ENCODE data around the gene MERTK.

DNA sequence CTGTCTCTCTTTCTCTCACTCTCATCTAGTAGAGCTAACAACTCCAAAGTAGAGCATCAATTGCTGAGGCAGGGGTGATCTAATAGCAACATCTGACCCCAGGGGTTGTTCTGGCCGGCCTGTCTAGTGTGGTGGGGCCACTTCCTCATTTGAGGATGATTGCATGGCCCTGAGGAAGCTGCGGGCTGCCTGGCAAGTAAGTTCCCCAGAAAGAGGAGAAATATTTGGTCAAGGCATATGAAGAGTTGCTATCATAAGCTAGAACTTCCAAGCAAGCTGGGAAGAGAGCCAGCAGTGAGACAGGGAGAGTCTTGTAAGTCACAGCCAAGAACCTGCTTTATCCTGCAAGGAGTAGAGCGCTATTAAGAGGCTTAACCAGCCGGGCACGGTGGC, 105.8 kb downstream of the MERTK start:
- TF ChIP-seq, protein P1, sequence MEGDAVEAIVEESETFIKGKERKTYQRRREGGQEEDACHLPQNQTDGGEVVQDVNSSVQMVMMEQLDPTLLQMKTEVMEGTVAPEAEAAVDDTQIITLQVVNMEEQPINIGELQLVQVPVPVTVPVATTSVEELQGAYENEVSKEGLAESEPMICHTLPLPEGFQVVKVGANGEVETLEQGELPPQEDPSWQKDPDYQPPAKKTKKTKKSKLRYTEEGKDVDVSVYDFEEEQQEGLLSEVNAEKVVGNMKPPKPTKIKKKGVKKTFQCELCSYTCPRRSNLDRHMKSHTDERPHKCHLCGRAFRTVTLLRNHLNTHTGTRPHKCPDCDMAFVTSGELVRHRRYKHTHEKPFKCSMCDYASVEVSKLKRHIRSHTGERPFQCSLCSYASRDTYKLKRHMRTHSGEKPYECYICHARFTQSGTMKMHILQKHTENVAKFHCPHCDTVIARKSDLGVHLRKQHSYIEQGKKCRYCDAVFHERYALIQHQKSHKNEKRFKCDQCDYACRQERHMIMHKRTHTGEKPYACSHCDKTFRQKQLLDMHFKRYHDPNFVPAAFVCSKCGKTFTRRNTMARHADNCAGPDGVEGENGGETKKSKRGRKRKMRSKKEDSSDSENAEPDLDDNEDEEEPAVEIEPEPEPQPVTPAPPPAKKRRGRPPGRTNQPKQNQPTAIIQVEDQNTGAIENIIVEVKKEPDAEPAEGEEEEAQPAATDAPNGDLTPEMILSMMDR (IDR thresholded peaks at IDR 0.05), result no peak
- TF ChIP-seq, protein P2, sequence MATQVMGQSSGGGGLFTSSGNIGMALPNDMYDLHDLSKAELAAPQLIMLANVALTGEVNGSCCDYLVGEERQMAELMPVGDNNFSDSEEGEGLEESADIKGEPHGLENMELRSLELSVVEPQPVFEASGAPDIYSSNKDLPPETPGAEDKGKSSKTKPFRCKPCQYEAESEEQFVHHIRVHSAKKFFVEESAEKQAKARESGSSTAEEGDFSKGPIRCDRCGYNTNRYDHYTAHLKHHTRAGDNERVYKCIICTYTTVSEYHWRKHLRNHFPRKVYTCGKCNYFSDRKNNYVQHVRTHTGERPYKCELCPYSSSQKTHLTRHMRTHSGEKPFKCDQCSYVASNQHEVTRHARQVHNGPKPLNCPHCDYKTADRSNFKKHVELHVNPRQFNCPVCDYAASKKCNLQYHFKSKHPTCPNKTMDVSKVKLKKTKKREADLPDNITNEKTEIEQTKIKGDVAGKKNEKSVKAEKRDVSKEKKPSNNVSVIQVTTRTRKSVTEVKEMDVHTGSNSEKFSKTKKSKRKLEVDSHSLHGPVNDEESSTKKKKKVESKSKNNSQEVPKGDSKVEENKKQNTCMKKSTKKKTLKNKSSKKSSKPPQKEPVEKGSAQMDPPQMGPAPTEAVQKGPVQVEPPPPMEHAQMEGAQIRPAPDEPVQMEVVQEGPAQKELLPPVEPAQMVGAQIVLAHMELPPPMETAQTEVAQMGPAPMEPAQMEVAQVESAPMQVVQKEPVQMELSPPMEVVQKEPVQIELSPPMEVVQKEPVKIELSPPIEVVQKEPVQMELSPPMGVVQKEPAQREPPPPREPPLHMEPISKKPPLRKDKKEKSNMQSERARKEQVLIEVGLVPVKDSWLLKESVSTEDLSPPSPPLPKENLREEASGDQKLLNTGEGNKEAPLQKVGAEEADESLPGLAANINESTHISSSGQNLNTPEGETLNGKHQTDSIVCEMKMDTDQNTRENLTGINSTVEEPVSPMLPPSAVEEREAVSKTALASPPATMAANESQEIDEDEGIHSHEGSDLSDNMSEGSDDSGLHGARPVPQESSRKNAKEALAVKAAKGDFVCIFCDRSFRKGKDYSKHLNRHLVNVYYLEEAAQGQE (IDR thresholded peaks at IDR 0.05; ENCODE audit: insufficient read depth in 1 of 2, low read depth in 2 of 2, low read length in 1 of 2), result no peak
